GM23248 (cell line): ENCODE measurements around the gene ECSCR.

Source experiments
- EZH2 ChIP-seq: fragments of 200-600 bp; sonication (generic); IDR thresholded peaks from 2 replicates; pipeline ENCODE4 v1.6.1; 2018; ENCODE audit warnings: antibody characterized with exemption, mild to moderate bottlenecking; ENCODE audit not compliant: insufficient read depth, poor library complexity, severe bottlenecking
- EZH2phosphoT487 ChIP-seq: fragments of 200-600 bp; sonication (generic); IDR thresholded peaks from 2 replicates; pipeline ENCODE4 v1.6.1; 2018; ENCODE audit warnings: antibody characterized with exemption, moderate library complexity, mild to moderate bottlenecking, low read depth; ENCODE audit not compliant: insufficient read depth

- TF ChIP-seq EZH2 (no peak), EZH2phosphoT487 (no peak)
Observed at GRCh38 chr5:139458580-139459407, 3.7 kb downstream of the ECSCR start.
